ENCODE data around the gene CACNA1I.

DNA sequence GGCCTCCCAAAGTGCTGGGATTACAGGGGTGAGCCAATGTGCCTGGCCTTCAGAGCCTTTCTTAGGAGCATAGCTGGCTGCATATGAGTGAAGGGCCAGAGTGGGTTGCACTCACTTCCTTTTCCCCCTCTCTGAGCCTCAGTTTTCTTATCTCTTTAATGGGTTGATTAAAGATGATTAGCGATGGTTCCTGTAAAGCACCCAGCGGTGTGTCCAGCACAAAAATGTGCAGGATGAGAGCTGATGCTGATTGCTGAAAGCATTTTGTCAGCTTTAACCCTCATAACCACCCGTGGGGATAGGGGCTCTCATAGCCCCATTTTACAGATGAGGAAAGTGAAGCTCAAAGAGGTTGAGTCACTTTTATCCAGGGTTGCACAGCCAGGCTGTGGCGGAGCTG is 5.5 kb downstream of the CACNA1I start:
- TF ChIP-seq CTCF (IDR thresholded peaks at IDR 0.05; ENCODE audit: insufficient read depth, low read length, poor library complexity, severe bottlenecking) (no peak), EZH2phosphoT487 (conservative IDR thresholded peaks at IDR 0.05; ENCODE audit: low read length) (no peak)

All from SU-DHL-6 (cell line).